GM21515 (cell line): ENCODE data around the gene IRGQ.
"Not testable (repeated sequence)": the region's sequence is repeated elsewhere in the genome, so short reads cannot be mapped to it uniquely, and the experiment has no call there.

Experiments used
- ATAC-seq: cut with Tn5 transposase; IDR thresholded peaks from one replicate; pipeline ENCODE4 v1.9.1; 2021; ENCODE audit not compliant: unreplicated experiment

Gene IRGQ, protein sequence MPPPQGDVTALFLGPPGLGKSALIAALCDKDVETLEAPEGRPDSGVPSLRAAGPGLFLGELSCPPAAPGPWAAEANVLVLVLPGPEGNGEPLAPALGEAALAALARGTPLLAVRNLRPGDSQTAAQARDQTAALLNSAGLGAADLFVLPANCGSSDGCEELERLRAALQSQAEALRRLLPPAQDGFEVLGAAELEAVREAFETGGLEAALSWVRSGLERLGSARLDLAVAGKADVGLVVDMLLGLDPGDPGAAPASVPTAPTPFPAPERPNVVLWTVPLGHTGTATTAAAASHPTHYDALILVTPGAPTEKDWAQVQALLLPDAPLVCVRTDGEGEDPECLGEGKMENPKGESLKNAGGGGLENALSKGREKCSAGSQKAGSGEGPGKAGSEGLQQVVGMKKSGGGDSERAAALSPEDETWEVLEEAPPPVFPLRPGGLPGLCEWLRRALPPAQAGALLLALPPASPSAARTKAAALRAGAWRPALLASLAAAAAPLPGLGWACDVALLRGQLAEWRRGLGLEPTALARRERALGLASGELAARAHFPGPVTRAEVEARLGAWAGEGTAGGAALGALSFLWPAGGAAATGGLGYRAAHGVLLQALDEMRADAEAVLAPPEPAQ

DNA sequence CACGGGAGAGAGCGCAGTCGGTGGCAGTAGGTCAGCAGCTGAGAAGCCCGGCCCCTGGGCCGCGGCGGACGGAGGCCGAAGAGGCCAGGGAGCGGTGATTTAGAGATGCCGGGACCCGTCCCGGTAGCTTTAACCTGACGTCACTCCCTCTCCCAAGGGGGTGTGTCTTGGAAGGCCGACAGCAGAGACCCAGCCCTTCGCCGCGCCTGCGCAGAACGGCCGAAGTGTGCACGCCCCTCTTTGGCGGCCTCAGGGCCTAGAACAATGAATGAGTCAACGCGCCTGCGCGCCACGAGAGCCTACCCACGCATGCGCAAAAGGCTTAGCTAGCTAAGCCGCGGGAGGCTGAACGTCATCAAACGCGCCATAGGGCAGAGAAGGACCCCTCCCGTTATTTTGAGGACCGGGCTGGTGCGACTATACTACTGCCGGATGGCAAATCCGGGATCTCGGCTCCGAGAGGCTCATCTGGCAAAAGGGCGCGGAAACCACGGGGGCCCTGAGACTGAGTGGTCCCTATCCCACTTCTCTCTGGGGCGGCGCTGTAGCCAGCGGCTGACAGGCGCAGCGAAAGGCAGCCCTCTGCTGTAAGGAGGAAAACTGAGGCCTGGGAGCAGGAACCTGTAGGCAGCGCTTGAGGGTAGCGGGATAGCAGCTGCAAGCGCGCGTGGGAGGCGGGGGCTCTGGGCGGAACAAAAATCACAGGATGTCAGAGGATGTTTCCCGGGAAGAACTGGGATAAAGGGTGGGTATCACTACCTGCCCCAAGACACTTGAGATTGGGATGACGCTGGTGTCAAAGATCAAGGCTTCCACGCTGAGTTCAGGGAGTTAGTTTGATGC, at the start of gene IRGQ, which contains the start of gene ZNF576:
Gene IRGQ (minus strand): TSS at position 136 of the 843 bp plus-strand sequence. CDS start 796 bp downstream, outside the sequence.
Gene ZNF576 (plus strand): TSS at position 597 of the 843 bp plus-strand sequence. CDS start 514 bp downstream, outside the sequence.
- ATAC-seq, result peak; percentile 65

DNA sequence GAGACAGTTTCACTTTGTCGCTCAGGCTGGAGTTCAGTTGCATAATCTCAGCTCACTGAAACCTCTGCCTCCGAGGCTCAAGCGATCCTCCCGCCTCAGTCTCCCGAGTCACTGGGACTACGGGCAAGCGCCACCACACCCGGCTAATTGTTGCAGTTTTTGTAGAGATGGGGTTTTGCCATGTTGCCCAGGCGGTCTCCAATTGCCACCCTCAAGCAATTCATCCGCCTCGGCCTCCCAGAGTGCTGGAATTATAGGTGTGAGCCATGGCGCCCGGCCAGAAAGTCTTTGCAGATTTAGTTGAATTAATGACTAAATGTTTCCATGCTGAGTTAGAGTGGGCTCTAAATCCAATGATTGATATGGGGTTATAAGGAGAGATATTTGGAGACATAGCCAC, 48.2 kb upstream of the IRGQ start:
- no peak for ATAC-seq

DNA sequence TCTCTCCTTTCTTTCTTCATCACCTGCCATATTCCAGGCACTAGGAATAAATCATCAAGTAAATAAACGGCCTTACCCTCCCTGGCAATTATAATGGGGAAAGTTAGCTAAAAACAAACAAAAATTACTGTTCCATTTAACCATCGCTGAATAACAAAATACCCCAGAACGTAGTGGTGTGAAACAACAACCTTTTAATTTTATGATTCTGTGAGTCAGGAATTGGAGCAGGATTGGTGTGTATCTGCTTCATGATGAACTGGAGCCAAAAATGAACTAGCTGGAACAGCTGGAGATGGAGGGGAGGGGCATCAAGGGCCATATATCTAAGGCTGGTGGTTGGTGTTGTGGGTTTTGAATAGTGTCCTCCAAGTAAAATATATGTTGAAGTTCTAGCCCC, 47.4 kb upstream of the IRGQ start:
- ATAC-seq, result no peak

DNA sequence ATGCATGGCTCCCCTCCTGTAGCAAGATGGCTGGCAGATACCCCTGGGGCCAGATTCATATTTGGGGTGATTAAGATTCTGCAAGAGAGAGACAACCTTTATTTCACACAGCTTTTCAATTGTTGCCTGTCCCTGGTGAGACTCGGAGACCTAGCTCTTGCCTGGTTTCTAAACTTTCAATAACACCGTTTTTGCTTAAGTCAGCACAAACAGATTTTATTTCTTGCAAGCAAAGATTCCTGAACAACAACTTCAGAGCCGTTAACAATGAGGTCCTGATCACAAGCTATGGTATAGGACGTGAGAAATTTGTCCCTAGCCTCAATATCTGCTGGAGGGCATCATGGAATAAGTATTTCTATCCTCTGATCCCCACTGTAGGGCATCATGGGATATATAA, 46.6 kb upstream of the IRGQ start:
- ATAC-seq, result no peak

DNA sequence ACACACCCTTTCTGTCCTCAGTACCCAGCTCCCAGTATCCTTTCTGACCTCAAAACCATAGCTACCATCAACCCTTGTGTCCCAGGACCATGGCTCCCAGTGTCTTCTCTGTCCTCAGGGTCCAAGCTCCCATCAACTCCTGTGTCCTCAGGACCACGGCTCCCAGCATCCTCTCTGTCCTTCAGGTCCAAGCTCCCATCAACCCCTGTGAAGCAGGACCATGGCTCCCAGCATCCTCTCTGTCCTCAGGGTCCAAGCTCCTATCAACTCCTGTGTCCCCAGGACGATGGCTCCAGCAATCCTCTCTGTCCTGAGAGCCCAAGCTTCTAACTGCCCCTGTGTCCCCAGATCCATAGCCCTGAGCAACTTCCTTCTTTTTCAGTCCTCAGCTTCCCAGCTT, 45.4 kb upstream of the IRGQ start:
- ATAC-seq, result no peak

DNA sequence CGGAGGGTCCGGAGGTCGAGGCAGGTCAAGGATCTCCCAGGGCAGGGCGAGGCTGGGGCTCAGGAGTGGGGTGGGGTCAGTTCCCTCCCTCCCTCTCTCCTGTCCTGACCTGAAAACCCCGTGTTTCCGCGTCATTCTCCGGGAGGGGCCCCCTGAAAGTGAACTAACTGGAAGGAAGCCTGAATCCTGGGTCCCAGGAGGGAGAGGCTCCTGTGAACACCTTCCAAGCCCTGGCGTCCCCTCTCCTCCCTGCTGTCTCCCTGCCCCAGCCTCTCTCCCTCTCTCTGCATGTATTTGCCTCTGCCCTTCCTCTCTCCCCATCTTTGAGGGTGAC, 44.5 kb upstream of the IRGQ start:
- ATAC-seq, result no peak

DNA sequence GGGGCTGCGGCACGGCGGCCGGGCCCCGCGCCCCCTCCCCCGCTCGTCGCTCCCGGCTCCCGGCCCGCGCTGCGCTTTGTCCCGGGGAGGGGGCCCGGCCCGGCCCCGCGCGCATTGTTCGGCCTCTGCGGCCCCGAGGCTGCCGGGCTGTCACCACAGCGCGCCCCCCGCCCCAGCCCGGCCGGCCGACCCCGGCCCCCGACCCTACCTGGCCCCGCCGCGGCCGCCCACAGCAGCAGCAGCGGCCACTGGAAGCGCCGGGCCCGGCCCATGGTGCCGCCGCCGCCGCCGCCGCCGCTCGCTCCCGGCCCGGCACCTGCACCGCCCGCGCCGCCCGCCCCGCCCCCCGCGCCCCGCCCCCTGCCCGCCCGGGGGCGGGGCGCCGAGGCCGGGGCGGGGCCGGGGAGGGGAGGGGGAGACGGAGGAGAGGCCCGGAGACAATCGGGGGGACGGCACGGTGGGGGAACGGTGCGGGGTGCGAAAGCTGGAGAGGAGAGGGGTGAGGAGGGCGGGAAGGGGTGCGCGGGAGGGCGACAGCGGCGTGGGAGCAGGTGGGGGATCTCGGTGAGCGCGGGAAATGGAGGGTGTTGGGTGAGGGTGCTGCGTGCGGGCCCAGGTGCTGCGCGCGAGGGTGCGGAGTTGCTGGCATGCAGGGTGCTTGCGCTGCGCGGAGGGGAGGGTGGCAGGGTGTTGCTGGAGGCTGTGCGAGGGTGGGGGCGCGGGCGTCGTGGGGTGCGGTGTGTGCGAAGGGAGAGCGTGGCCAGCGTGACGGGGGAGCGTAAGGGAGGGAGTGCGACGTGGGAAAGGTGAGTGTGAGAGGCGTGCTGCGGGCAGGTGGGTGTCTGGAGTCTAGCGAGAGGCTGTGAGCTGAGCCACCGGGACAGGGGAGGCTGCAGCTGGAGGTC, 43.8 kb upstream of the IRGQ start, which contains the start of gene CADM4:
Gene CADM4 (minus strand): TSS at position 332 of the 905 bp plus-strand sequence. CDS start 60 bp downstream, at position 272.
- ATAC-seq, result no peak

DNA sequence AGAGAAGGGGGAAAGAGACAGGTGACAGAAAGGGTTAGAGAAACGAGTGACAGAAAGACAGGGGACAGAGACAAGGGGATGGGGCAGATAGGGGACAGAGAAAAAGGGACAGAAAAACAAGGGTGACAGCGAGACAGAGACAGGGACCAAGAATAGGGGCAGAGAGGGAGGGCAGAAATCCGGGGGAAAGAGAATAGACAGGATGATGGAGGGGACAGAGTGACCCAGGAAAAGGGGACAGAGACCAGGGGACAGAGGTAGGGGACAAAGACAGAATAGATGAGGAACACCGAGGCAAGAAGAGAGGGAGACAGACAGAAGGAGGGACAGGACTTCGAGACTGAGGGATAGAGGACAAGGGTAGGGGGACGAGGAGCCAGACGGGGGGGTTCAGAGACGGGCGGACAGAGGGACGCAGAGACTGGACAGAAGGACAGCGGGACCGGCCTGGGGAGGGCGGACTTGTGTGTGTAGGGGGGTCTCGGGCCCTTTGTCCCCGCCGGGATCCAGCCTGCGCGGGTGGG, 43.1 kb upstream of the IRGQ start:
- ATAC-seq, result no peak

DNA sequence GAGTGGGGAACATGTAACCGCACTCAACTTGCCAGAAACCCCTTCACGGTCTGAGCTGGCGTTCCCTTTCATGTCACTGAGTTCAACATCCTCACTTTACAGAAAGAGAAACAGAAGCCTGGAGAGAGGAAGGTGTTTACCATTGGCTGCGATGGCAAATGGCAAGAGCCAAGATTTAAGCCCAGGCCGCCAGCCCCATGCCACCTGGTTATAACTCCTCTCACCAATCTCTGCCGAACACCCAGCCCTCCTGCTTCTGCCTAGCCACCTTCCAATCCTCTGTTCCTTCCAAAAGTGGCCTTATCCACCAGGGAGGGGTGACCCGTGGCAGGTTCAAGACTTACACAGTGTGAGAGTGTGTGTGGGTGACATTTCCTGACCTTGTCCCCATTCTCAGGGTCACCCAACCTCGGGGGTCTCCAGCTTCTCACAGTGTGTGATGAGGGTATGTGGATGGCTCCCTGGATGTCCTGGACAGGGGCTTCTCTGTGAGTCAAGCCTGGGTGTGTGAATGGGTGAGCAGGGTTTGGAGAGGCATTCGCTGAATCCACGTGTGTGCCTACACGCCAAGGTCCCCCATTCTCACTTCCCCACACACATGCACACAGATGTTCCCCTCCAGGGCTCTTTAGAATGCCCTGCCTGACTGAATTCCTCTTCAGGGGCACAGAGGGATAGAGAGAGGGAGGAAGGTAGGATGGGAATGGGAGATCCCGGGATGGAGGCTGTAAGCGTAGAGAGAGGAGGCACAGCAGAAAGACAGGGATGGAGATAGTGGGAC, 42.5 kb upstream of the IRGQ start:
- no peak for ATAC-seq

DNA sequence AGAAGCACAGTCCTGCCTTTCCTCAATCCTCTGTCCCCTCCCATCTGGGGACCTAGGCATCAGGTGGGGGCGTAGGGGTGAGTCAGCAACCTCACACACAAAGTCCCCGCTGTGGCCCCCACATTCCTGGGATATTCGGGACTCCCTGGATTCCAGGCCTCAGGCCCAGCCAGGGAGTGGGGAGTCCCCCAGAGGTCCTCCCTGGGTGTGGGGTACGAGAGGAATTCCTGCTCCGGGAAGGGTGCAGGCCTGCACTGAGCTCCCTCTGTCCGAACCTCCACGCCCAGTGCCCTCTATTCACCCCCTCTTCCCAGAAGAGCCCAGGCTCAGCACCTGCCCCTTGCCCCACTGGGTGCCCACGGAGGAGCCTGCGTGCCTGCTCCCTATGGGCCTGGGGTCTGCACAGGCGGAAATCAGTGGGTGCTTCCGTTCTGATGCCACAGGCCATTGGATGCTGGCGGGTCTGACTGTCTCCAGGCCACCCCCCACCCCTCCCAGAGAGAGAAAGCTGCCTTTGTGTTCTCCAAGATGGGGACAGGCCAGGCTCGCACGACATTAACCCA, 40.3 kb upstream of the IRGQ start:
- ATAC-seq, result no peak

DNA sequence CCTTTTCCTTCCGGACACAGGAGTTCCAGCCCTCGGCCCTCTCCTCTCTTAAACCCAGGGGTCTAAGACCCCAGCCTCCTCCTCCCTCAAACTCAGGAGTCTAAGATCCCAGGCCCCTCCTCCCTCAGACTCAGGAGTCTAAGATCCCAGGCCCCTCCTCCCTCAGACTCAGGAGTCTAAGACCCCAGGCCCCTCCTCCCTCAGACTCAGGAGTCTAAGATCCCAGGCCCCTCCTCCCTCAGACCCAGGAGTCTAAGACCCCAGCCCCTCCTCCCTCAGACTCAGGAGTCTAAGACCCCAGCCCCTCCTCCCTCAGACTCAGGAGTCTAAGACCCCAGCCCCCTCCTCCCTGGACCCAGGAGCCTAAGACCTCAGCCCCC, 39.6 kb upstream of the IRGQ start:
- ATAC-seq, result not testable (repeated sequence)

DNA sequence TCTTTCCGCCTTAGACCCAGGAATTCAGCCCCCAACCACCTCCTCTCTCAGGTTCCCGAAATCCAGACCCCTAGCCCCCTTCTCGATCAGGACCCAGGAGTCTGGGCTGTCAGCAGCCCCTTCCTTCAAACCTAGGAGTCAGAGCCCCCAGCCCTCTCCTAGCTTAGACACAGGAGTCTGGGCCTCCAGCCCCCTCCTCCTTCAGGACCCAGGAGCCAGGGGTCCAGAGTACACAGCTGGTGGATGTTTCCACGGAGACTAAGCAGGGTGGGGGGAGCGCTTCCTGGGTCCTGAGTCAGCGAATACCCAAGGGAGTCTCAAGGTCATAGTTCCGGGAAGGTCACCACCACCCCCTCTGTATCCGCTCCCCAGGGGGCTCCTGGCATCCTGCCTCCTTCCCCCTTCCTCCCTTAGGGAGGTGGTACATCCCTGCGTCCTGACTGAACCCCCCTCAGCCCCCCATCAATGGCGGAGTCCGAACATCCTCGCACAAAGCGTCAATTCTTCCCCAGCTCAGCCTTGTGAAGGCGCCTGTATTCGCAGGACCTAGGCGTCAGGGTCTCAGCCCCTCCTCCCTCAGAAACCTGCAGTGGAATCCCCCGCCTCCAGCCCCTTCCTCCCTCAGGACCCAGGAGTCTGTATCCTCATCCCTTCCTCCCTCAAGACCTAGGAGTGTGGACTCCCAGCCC, 39.1 kb upstream of the IRGQ start:
- no peak for ATAC-seq

DNA sequence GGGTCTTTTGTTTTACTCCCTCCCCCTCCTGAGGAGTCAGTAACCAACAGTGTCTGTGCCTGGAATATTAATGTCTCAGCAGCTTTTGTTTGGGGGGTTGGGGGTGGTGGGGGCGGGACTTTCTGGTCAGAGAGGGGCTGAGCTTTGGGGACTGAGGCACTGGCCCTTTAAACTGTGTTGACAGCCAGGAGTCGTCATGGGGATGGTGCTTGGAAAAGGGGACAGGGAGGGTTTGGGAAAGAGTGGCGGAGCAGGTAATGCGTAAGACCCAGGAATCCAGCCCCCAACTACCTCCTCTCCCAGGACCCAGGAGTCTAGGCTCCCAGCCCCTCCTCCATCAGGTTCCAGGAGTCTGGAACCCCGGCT, 38.6 kb upstream of the IRGQ start:
- no peak for ATAC-seq

DNA sequence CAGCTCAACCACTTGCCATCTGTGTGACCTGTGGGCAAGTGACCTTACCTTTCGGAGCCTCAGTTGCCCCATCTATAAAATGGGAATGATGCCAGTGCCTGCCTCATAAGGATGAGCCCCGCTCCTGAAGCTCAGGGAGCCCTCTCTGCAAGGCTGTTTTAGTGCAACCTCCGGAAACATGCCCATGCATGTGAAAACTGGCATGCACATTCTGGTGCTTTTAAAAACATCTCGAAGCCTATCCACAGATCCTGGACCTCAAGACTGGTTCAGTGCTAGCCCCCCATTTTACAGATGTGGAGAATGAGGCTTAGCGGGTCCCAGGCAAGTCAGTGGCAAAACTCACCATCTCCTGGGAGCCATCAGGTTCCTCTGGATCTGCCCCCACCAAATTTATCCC, 38.1 kb upstream of the IRGQ start:
- no peak for ATAC-seq

DNA sequence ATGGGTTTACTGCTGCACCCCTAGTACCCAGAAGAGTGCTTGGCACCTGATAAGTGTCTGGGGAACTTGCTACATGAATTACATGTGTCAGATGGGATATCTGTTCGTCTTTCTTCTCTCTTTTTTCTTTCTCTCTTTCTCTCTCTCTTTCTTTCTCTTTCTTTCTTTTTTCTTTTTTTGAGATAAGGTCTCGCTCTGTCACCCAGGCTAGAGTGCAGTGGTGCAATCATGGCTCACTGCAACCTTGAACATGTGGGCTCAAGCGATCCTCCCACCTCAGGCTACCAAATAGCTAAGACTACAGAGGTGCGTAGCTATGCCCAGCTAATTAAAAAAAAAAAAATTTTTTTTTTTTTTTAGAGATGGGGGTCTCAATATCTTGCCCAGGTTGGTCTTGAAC, 37.6 kb upstream of the IRGQ start:
- no peak for ATAC-seq

DNA sequence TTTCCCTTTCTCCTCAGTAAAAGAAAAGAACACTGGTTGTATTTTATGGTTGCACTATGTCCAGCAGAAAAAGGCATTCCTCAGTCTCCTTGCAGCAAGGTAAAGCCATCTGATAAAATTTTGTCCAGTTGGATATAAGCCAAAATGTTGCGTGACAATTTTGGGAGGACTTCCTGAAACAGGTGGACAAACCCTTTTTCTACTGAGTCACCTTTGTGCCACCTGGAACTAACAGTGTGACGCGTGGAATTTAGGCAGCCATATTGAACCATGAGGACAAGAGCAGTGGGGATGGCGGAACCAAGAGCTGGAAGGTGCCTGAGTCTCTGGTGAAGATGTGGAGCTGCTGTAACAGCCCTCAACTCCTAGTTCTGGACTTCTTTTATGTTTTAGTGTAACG, 35.6 kb upstream of the IRGQ start:
- no peak for ATAC-seq

DNA sequence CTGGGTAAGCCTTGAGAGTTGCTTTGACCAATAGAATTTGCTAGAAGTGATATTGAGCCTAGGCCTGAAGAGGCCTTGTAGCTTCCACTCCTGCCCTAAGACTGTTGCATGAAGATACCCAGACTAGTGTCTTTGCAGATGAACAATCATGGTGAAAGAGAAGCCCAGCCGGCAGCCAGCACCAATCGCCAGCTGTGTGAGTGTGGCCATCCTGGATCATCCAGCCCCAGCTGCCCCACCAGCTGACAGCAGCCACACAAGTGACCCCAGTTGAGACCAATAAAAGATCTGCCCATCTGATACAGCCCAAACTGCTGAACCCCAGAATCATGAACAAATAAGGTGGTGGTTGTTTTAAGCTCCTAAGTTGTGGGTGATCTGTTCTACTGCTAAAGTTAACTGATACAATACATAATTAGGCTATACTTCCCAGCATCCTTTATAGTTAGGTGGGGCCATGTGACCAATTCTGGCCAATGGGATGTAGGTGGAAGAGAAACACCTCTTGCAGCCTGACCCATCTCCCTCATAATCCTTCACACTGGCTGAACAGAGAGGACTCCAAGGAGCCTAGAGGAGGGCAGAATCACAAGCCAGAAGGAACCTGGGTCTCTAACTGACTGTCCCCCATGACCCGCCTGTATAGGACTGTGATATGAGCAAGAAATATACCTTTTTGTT, 32.9 kb upstream of the IRGQ start:
- ATAC-seq, result no peak

DNA sequence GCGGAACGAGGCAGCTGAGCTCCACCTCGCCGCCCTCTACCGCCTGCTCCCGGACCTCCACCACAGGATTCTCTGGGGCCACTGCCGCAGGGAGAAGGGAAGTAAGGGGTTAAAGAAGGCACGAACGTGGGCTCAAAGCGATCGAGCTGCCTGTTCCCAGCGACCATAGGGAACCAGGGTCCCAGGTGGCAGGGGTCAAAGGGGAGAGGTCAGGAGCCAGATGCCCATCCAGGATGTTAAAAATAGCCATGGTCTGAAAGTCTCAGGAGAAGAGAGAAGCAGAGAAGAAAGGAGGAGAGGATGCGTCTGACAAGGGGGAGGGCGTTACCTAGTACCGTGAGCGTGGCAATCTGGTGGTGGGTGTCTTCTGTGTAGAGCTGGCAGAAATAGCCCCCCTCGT, 30.9 kb upstream of the IRGQ start:
- no peak for ATAC-seq
